Measurements from ENCODE around the gene PTH1R. TPM values are rescaled to one million over a fixed set of nuclear protein-coding genes. Genes with fewer than 3 reads are reported as not detected.

Gene PTH1R
- total RNA-seq, 1 experiment from 2014 or later, result not detected

DNA sequence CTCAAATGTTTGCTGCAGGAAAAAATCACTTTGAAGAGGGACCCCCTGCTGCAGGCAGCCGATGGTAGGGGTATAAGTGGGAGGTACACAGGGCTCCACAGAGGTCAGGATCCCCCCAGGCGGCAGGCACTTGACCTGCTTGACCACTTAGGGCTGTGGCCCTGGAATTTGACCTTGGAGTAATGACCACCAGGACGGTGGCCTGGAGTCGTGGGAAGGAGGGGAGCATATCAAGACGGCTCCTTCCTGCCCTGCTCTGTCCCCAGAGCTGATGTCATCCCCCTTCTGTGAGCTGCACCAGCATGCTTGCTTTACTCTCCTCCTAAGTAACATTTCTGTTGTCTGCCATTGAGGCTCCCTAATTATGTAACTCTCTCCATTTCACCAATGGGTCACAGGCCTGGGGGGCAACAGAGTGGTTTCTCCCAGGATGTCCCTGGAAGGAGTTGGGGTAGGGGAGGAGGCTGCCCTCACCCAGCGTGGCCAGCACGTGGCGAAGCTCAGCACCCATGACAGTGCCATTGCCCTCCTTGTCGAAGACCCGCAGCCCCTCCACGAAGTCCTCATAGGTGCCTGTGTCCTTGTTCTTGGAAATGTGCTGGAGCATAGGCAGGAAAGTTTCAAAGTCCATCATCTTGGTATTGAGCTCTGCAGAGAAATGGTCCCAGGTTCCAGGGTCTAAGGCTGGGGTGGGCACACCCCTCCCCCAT lies 18.4 kb upstream of the PTH1R start:
- no peak for DNase-seq (ENCODE audit: low read depth, low spot score)
- CTCF ChIA-PET, result interaction anchor here (0.5 to 0.9 kb wide), 3 partner anchors 36 to 783 kb away, joined by 3 to 6 read pairs (median 4); no protein-coding TSS in a partner anchor
- POLR2A ChIA-PET, result no interaction called here
- Histone ChIP-seq H3K4me1 (ENCODE audit: control insufficient read depth, insufficient read depth, low read length) (no peaks in the 10 kb centered on the region), H3K4me3 (ENCODE audit: low read depth in 2 of 2, low read length in 2 of 2) (no peak overlapping the region), H3K27me3 (ENCODE audit: control insufficient read depth, insufficient read depth, low read length) (no peaks in the 10 kb centered on the region), H3K9me3 (ENCODE audit: control insufficient read depth, insufficient read depth, low read depth, low read length) (no peaks in the 10 kb centered on the region), H3K36me3 (ENCODE audit: control insufficient read depth, insufficient read depth, low read length) (no peaks in the 10 kb centered on the region), H3K27ac (ENCODE audit: low read length) (no peak overlapping the region)
- no peak for TF ChIP-seq POLR2AphosphoS5 (IDR thresholded peaks at IDR 0.05; ENCODE audit: low read depth, low read length)
- TF ChIP-seq, protein P1, sequence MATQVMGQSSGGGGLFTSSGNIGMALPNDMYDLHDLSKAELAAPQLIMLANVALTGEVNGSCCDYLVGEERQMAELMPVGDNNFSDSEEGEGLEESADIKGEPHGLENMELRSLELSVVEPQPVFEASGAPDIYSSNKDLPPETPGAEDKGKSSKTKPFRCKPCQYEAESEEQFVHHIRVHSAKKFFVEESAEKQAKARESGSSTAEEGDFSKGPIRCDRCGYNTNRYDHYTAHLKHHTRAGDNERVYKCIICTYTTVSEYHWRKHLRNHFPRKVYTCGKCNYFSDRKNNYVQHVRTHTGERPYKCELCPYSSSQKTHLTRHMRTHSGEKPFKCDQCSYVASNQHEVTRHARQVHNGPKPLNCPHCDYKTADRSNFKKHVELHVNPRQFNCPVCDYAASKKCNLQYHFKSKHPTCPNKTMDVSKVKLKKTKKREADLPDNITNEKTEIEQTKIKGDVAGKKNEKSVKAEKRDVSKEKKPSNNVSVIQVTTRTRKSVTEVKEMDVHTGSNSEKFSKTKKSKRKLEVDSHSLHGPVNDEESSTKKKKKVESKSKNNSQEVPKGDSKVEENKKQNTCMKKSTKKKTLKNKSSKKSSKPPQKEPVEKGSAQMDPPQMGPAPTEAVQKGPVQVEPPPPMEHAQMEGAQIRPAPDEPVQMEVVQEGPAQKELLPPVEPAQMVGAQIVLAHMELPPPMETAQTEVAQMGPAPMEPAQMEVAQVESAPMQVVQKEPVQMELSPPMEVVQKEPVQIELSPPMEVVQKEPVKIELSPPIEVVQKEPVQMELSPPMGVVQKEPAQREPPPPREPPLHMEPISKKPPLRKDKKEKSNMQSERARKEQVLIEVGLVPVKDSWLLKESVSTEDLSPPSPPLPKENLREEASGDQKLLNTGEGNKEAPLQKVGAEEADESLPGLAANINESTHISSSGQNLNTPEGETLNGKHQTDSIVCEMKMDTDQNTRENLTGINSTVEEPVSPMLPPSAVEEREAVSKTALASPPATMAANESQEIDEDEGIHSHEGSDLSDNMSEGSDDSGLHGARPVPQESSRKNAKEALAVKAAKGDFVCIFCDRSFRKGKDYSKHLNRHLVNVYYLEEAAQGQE (IDR thresholded peaks at IDR 0.05; ENCODE audit: insufficient read depth in 1 of 2, low read depth in 2 of 2, low read length in 1 of 2), result no peak
- TF ChIP-seq TCF7L2 (IDR thresholded peaks at IDR 0.05; ENCODE audit: low read depth, low read length), result no peak
- no peak for TF ChIP-seq SIN3A (IDR thresholded peaks at IDR 0.05; ENCODE audit: borderline replicate concordance, insufficient read depth, low read depth, low read length)
- TF ChIP-seq, protein P2, sequence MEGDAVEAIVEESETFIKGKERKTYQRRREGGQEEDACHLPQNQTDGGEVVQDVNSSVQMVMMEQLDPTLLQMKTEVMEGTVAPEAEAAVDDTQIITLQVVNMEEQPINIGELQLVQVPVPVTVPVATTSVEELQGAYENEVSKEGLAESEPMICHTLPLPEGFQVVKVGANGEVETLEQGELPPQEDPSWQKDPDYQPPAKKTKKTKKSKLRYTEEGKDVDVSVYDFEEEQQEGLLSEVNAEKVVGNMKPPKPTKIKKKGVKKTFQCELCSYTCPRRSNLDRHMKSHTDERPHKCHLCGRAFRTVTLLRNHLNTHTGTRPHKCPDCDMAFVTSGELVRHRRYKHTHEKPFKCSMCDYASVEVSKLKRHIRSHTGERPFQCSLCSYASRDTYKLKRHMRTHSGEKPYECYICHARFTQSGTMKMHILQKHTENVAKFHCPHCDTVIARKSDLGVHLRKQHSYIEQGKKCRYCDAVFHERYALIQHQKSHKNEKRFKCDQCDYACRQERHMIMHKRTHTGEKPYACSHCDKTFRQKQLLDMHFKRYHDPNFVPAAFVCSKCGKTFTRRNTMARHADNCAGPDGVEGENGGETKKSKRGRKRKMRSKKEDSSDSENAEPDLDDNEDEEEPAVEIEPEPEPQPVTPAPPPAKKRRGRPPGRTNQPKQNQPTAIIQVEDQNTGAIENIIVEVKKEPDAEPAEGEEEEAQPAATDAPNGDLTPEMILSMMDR (IDR thresholded peaks at IDR 0.05), result no peak
- no peak for ATAC-seq
- intact Hi-C loops (cut with micrococcal nuclease; ENCODE audit: unreplicated experiment), result no loop called here
- in situ Hi-C loops (cut with HindIII; ENCODE audit: low pct_unique_long_range_greater_than_20kb, low sequenced_read_pairs), result no loop called here
- BruUV-seq (replicated peaks), result no TSS peak

- in situ Hi-C loops (cut with HindIII; ENCODE audit: low pct_unique_long_range_greater_than_20kb, low sequenced_read_pairs), result no loop called here
- Histone ChIP-seq H3K36me3 (ENCODE audit: control insufficient read depth, insufficient read depth, low read length) (no peaks in the 10 kb centered on the region), H3K9me3 (ENCODE audit: control insufficient read depth, insufficient read depth, low read depth, low read length) (no peaks in the 10 kb centered on the region), H3K4me1 (ENCODE audit: control insufficient read depth, insufficient read depth, low read length) (no peaks in the 10 kb centered on the region), H3K27me3 (ENCODE audit: control insufficient read depth, insufficient read depth, low read length) (no peaks in the 10 kb centered on the region), H3K27ac (ENCODE audit: low read length) (no peak overlapping the region), H3K4me3 (ENCODE audit: low read depth in 2 of 2, low read length in 2 of 2) (no peak overlapping the region)
- POLR2A ChIA-PET, result no interaction called here
- CTCF ChIA-PET, result interaction anchor here (0.5 to 0.9 kb wide), 3 partner anchors 35 to 784 kb away, joined by 3 to 6 read pairs (median 4); no protein-coding TSS in a partner anchor
- BruUV-seq (replicated peaks), result no TSS peak
- DNase-seq (ENCODE audit: low read depth, low spot score), result no peak
- intact Hi-C loops (cut with micrococcal nuclease; ENCODE audit: unreplicated experiment), result no loop called here
- TF ChIP-seq, protein P2 (IDR thresholded peaks at IDR 0.05), result peak; percentile 74
- no peak for TF ChIP-seq TCF7L2 (IDR thresholded peaks at IDR 0.05; ENCODE audit: low read depth, low read length)
- ATAC-seq, result peak; percentile 81; the same call in 1 of the 2 replicates
These were observed 17.3 kb upstream of the PTH1R start for GRCh38 chr3:46860017-46860809.

All from Panc1 (cell line).